ENCODE measurements around the gene SLC7A9. TPM values are rescaled to one million over a fixed set of nuclear protein-coding genes. Genes with fewer than 3 reads are reported as not detected.
"Not testable (repeated sequence)": the region's sequence is repeated elsewhere in the genome, so short reads cannot be mapped to it uniquely, and the experiment has no call there.

The SLC7A9 gene
- polyA plus RNA-seq, 4 donors, result 12.8 to 16.6 (median 14.2) TPM

- DNase-seq (ENCODE audit: low read depth in 4 of 4, low spot score in 3 of 4), result no peak
Observed at GRCh38 chr19:32810452-32810851, 59.1 kb downstream of the SLC7A9 start.

DNA sequence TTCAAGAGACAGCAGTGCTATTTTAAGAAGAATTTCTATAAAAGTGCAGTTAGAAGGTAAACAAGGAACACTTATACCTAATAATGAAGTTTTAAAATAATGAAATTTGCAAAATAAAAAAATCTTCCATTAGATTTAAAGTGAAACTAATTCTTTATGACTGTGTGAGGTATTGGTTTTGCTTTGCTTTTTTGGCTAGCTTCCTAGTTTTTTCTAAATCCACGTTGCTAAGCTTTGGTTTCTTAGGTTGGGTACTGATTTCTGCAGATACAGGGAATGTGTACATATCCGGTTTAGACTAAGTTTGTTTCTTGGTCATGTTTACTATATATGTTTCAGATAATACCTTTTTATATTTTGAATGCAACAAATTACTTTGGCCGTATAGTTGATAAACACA is 59.8 kb downstream of the SLC7A9 start:
- DNase-seq (ENCODE audit: low read depth in 4 of 4, low spot score in 3 of 4), result no peak

DNA sequence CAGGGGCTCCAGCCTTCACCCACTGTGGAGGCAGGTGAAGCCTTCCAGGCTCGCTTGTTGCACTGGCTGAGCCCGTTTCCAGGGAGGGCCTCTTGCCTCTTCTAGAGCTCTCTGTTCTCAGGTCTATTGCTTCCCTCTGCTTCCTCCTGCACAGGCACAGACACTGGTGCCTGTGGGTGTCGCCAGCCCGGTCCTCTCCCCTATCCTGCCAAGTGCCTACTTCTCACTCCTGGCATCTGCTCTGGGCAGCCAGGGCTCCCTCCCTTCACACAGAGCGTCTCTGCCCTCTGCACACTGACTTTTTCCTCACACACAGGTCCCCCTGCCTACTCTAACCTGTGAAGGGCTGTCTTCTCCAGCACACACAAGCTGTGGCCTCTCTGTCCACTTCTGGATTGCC is 60.3 kb downstream of the SLC7A9 start:
- DNase-seq (ENCODE audit: low read depth in 4 of 4, low spot score in 3 of 4), result no peak

DNA sequence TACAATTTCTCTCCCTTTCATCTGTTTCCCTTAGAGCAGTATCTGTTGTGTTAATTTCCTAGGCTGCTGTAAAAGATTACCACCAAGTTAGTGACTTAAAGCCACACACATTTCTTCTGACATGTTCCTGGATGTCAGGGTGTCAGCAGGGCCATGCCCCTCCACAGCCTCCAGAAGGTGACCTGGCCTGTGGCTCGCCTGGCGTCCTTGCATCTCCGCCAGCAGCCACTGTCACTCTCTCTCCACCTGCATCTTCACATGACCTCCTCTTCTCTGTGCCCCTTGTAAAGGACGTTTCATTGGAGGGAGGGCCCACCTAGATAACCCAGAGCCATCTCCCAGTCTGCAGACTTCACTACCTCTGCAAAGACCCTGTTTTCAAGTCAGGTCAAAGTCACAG is 61.3 kb downstream of the SLC7A9 start:
- no peak for DNase-seq (ENCODE audit: low read depth in 4 of 4, low spot score in 3 of 4)

DNA sequence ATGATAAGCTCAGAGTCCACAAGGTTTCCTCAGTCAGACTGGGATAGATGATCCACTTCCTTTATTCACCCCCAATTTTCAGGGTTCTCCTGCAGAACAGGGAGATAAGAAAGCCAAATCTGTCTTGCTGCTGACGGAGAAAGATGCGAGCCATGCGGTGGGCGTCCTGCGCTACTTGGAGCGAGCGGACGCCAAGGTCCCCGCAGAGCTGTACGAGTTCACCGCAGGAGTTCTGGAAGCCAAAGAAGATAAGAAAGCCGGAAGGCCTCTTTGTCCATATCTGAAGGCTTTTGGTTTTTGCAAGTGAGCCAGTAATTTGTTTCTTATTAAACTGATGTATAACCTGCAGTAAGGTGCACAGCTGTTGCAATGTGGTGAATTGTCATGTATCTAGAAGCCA is 66.7 kb downstream of the SLC7A9 start:
- no peak for DNase-seq (ENCODE audit: low read depth in 4 of 4, low spot score in 3 of 4)

- no peak for DNase-seq (ENCODE audit: low read depth in 4 of 4, low spot score in 3 of 4)
Observed at GRCh38 chr19:32800754-32801153, 68.8 kb downstream of the SLC7A9 start.

DNA sequence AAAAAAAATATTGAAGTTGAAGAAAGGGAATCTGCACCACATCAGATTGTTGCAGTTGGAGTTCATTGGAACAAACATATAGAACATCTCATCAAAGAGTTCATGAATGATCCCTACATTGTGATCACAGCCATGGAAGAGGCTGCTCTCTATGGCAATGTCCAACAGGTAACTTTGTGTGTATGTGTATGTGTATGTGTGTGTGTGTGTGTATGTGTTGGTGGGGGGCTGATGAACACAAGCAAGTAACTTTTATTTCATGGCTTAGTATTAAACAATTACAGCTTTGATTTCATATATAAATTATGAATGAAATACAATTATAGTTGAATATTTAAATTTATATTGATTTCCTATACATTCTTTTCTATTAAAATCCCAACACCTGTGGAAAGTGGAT is 69.4 kb downstream of the SLC7A9 start:
- DNase-seq (ENCODE audit: low read depth in 4 of 4, low spot score in 3 of 4), result no peak

- no peak for DNase-seq (ENCODE audit: low read depth in 4 of 4, low spot score in 3 of 4)
Observed at GRCh38 chr19:32798201-32798600, 71.4 kb downstream of the SLC7A9 start.

DNA sequence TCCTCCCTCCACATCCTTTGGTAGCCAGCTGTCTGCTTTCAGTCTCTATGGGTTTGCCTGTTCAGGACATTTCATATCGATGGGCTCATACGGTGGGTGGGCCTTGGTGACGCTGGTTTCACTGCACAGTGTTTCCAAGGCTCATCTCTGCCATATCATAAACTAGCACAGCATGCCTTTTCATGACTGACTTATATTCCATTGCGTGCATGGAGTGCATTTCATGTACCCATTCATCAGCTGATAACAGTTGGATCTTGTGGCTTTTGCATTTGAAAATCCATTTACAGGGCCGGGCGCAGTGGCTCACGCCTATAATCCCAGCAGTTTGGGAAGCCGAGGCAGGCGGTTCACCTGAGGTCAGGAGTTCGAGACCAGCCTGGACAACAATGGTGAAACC is 80.1 kb downstream of the SLC7A9 start:
- no peak for DNase-seq (ENCODE audit: low read depth in 4 of 4, low spot score in 3 of 4)

DNA sequence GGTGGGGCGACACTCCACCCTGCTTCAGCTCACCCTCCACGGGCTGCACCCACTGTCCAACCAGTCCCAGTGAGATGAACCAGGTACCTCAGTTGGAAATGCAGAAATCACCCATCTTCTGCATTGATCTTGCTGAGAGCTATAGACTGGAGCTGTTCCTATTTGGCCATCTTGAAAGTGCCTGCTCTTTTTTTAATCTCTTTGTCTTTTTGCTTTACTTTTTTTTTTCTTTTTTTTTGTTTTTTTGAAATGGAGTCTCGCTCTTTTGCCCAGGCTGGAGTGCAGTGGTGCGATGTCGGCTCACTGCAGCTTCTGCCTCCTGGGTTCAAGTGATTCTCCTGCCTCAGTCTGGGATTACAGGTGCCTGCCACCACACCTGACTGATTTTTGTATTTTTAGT is 81.7 kb downstream of the SLC7A9 start:
- not testable (repeated sequence) for DNase-seq (ENCODE audit: low read depth in 4 of 4, low spot score in 3 of 4)

DNA sequence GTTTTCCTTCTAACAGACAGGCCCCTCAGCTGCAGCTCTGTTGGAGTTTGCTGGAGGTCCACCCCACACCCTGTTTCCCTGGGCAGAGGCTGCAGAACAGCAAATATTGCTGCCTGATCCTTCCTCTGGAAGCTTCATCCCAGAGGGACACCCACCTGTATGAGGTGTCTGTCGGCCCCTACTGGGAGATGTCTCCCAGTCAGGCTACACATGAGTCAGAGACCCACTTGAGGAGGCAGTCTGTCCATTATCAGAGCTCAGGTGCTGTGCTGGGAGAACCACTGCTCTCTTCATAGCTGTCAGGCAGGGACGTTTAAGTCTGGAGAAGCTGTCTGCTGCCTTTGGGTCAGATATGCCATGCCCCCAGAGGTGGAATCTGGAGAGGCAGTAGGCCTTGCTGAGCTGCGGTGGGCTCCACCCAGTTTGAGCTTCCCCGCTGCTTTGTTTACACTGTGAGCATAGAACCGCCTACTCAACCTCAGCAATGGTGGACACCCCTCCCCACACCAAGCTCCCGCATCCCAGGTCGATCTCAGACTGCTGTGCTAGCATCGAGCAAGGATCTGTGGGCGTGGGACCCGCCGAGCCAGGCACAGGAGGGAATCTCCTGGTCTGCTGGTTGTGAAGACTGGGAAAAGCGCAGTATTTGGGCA is 82.3 kb downstream of the SLC7A9 start:
- not testable (repeated sequence) for DNase-seq (ENCODE audit: low read depth in 4 of 4, low spot score in 3 of 4)

GRCh38 chr19:32782089-32782488 is 87.5 kb downstream of the SLC7A9 start:
- not testable (repeated sequence) for DNase-seq (ENCODE audit: low read depth in 4 of 4, low spot score in 3 of 4)

GRCh38 chr19:32781280-32781679 is 88.3 kb downstream of the SLC7A9 start:
- DNase-seq (ENCODE audit: low read depth in 4 of 4, low spot score in 3 of 4), result no peak

Other genes with a start within 250 kb of the SLC7A9 start
- gene ANKRD27, start 194.6 kb downstream of the SLC7A9 start, polyA plus RNA-seq (ENCODE audit: insufficient read length in 4 of 4), result 10 to 100 TPM; 19.0 to 23.5 (median 20.6) TPM
- gene RGS9BP, start 193.9 kb downstream of the SLC7A9 start, polyA plus RNA-seq (ENCODE audit: insufficient read length in 4 of 4), result under 1 TPM; 0.21 to 0.43 (median 0.33) TPM
- 10 to 100 TPM; 11.5 to 14.2 (median 13.1) TPM for gene NUDT19, start 177.9 kb downstream of the SLC7A9 start, polyA plus RNA-seq (ENCODE audit: insufficient read length in 4 of 4)
- gene TDRD12, start 150.0 kb downstream of the SLC7A9 start, polyA plus RNA-seq (ENCODE audit: insufficient read length in 4 of 4), result under 1 TPM; 0.14 to 0.81 (median 0.29) TPM
- 10 to 100 TPM; 28.6 to 32.9 (median 30.7) TPM for gene CEP89, start 102.2 kb upstream of the SLC7A9 start, polyA plus RNA-seq (ENCODE audit: insufficient read length in 4 of 4)
- gene FAAP24, start 102.5 kb upstream of the SLC7A9 start, polyA plus RNA-seq (ENCODE audit: insufficient read length in 4 of 4), result 1 to 10 TPM; 3.1 to 4.0 (median 3.4) TPM
- 10 to 100 TPM; 18.4 to 19.0 (median 18.6) TPM for gene RHPN2, start 195.1 kb upstream of the SLC7A9 start, polyA plus RNA-seq (ENCODE audit: insufficient read length in 4 of 4)
- gene GPATCH1, start 211.4 kb upstream of the SLC7A9 start, polyA plus RNA-seq (ENCODE audit: insufficient read length in 4 of 4), result 10 to 100 TPM; 11.3 to 15.6 (median 13.0) TPM